HG03135 (cell line): ENCODE data around the gene TCEA3.

Experiments used
- ATAC-seq: cut with Tn5 transposase; IDR thresholded peaks from one replicate; pipeline ENCODE4 v1.9.1; 2021; ENCODE audit warnings: mild to moderate bottlenecking, moderate library complexity; ENCODE audit not compliant: unreplicated experiment

The TCEA3 gene

GRCh38 chr1:23341931-23342692 lies 82.4 kb downstream of the TCEA3 start:
- ATAC-seq = no peak

DNA sequence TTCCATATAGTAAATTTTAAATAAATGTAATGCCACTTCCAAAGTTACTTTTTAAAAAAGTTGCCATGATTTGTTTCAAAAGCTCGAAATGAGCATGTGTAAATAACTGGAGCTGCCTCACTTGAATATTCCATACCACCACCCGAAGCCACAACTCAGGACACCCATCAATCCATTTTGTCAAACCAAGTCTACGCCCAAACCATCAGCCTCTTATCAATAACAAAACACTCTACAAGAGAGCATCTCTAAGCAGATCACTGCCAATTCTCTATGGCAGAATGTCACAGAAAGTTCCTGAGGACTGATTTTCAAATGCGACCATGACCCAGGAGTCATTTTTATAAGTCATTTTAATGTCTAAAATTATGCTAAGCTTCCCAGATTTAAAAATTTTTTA lies 84.9 kb downstream of the TCEA3 start:
- ATAC-seq = no peak

DNA sequence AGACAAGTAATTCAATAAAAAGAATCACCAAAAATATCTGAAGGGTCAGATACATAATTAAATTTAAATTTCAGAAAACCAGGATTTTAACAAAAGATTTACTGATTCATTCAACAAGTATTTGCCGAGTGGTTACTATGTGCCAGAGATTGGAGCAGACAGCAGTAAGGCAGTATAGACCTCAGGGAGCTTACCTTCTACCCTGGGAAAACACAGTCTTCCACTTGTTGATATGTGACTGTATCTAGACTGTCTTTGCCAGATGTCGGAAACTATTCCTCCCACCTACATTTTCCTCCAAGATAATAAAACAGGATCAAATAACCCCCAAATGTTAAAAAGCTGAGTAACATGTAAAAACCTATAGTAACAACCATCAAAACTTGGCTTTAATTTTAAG lies 86.7 kb downstream of the TCEA3 start:
- ATAC-seq = no peak

DNA sequence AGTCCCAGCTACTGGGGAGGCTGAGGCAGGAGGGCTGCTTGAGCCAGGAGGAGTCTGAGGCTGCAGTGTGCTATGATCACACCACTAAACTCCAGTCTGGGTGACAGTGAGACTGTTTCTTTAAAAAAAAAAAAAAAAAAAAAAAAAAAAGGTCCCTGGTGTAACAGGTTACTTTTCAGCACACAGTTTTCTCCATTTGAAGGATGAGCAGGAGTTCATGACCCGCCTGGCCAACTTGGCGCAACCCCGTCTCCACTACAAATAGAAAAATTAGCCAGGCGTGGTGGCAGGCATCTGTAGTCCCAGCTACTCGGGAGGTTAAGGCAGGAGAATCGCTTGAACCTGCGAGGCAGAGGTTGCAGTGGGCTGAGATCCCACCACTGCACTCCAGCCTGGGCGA lies 92.8 kb downstream of the TCEA3 start:
- ATAC-seq = no peak
